HG03342 (cell line): Measurements from ENCODE around the gene PSMB3.

ENCODE experiments used
- ATAC-seq: cut with Tn5 transposase; IDR thresholded peaks from one replicate; pipeline ENCODE4 v1.9.1; 2021; ENCODE audit warnings: mild to moderate bottlenecking, moderate library complexity; ENCODE audit not compliant: unreplicated experiment

Gene PSMB3

GRCh38 chr17:38752308-38753070, at the start of gene PSMB3:
PSMB3 (plus strand) TSS chr17:38752741; CDS start chr17:38752827, 86 bp downstream.
- ATAC-seq: peak; percentile 74

GRCh38 chr17:38702916-38703741, 49.4 kb upstream of the PSMB3 start:
- no peak for ATAC-seq

- ATAC-seq: no peak
Observed at GRCh38 chr17:38703742-38704605, 48.6 kb upstream of the PSMB3 start.

GRCh38 chr17:38704606-38705522, 47.7 kb upstream of the PSMB3 start, which contains the start of gene MLLT6:
MLLT6 (plus strand) TSS chr17:38705273; CDS start chr17:38705633, 360 bp downstream.
- ATAC-seq: no peak

GRCh38 chr17:38705523-38705802, 47.1 kb upstream of the PSMB3 start:
- ATAC-seq: no peak

- ATAC-seq: no peak
Observed at GRCh38 chr17:38705803-38706504, 46.6 kb upstream of the PSMB3 start.

- ATAC-seq: no peak
Observed at GRCh38 chr17:38706505-38707216, 45.9 kb upstream of the PSMB3 start.

GRCh38 chr17:38707678-38708351, 44.7 kb upstream of the PSMB3 start:
- no peak for ATAC-seq

GRCh38 chr17:38709104-38709820, 43.3 kb upstream of the PSMB3 start:
- no peak for ATAC-seq

- ATAC-seq: no peak
Observed at GRCh38 chr17:38709864-38710603, 42.5 kb upstream of the PSMB3 start.

GRCh38 chr17:38710604-38710962, 42.0 kb upstream of the PSMB3 start:
- ATAC-seq: no peak

GRCh38 chr17:38710985-38711384, 41.6 kb upstream of the PSMB3 start:
- no peak for ATAC-seq

- ATAC-seq: no peak
Observed at GRCh38 chr17:38711792-38712571, 40.6 kb upstream of the PSMB3 start.

- ATAC-seq: no peak
Observed at GRCh38 chr17:38712593-38712992, 39.9 kb upstream of the PSMB3 start.

- ATAC-seq: no peak
Observed at GRCh38 chr17:38713456-38714075, 39.0 kb upstream of the PSMB3 start.
